Osteoblast (primary cell): ENCODE measurements around the gene PLLP. TPM values are rescaled to one million over a fixed set of nuclear protein-coding genes. Genes with fewer than 3 reads are reported as not detected.

Experiments used
- DNase-seq: peaks from one replicate; pipeline ENCODE4 v3.0.0; 2011; ENCODE audit warnings: low spot score, mixed read lengths; ENCODE audit not compliant: insufficient read length; ENCODE audit errors: missing footprints
- H2AFZ ChIP-seq: 2 replicates; pipeline ENCODE4 v1.6.0; 2011; ENCODE audit warnings: mild to moderate bottlenecking, low read length
- H3K27ac ChIP-seq: 2 replicates; pipeline ENCODE4 v1.5.1; 2011; ENCODE audit warnings: mild to moderate bottlenecking, low read depth, low read length, moderate library complexity
- H3K27me3 ChIP-seq: 2 replicates; pipeline ENCODE4 v1.6.0; 2012; ENCODE audit warnings: mild to moderate bottlenecking, control low read depth, inconsistent platforms, low read length, moderate library complexity; ENCODE audit not compliant: insufficient read depth
- H3K36me3 ChIP-seq: 2 replicates; pipeline ENCODE4 v1.5.1; 2011; ENCODE audit warnings: mild to moderate bottlenecking, low read length, control low read depth, moderate library complexity; ENCODE audit not compliant: insufficient read depth
- H3K4me1 ChIP-seq: 2 replicates; pipeline ENCODE4 v1.5.1; 2011; ENCODE audit warnings: mild to moderate bottlenecking, low read length, control low read depth, moderate library complexity; ENCODE audit not compliant: insufficient read depth
- H3K4me2 ChIP-seq: 2 replicates; pipeline ENCODE4 v1.6.0; 2011; ENCODE audit warnings: mild to moderate bottlenecking, low read length; ENCODE audit not compliant: insufficient read depth
- H3K4me3 ChIP-seq: fragments of 200-600 bp; sonication (generic); 3 replicates; pipeline ENCODE4 v1.5.1; 2012; ENCODE audit warnings: mild to moderate bottlenecking, low read length, inconsistent platforms; ENCODE audit not compliant: insufficient read depth
- H3K79me2 ChIP-seq: 2 replicates; pipeline ENCODE4 v1.6.0; 2012; ENCODE audit warnings: mild to moderate bottlenecking, low read length, control low read depth, inconsistent platforms; ENCODE audit not compliant: insufficient read depth
- H3K9me3 ChIP-seq: 2 replicates; pipeline ENCODE4 v1.5.1; 2011; ENCODE audit warnings: low read depth, low read length, control low read depth
- H4K20me1 ChIP-seq: 2 replicates; pipeline ENCODE4 v1.6.0; 2012; ENCODE audit warnings: mild to moderate bottlenecking, low read length, control low read depth; ENCODE audit not compliant: insufficient read depth
- CTCF ChIP-seq: IDR thresholded peaks from 2 replicates; pipeline ENCODE4 v1.5.1; 2011; ENCODE audit warnings: mild to moderate bottlenecking, low read depth, low read length, moderate library complexity; ENCODE audit errors: extremely low read depth
- total RNA-seq: library from RNA; depleted of rRNA; stranded (reverse); fragments of >200 nt; gene quantifications from 2 replicates; pipeline ENCODE4 v1.2.3, GENCODE V29; 2012

Gene PLLP
- total RNA-seq, 1 donor = under 0.01 TPM

- H3K4me2 ChIP-seq = peak overlapping the region; percentile 95
- H3K36me3 ChIP-seq = no peaks in the 10 kb centered on the region
- peak overlapping the region; percentile 97 for H2AFZ ChIP-seq
- H3K27me3 ChIP-seq = peaks cover 9% of the 10 kb centered on the region
- H3K9me3 ChIP-seq = no peaks in the 10 kb centered on the region
- H4K20me1 ChIP-seq = no peaks in the 10 kb centered on the region
- H3K79me2 ChIP-seq = no peaks in the 10 kb centered on the region
- peak; percentile 90 for DNase-seq
- H3K4me1 ChIP-seq = peaks cover 12% of the 10 kb centered on the region
- peak overlapping the region; percentile 57 for H3K27ac ChIP-seq
- H3K4me3 ChIP-seq = peak overlapping the region; percentile 77
- no peak for TF ChIP-seq CTCF
These were observed 14.7 kb upstream of the PLLP start for GRCh38 chr16:57299009-57299718.

GRCh38 chr16:57297856-57298255 lies 13.4 kb upstream of the PLLP start:
- Histone ChIP-seq H3K27me3 (peaks cover 5% of the 10 kb centered on the region), H3K27ac (no peak overlapping the region), H3K36me3 (no peaks in the 10 kb centered on the region), H3K4me3 (no peak overlapping the region), H4K20me1 (no peaks in the 10 kb centered on the region), H3K4me1 (peaks cover 12% of the 10 kb centered on the region), H3K79me2 (no peaks in the 10 kb centered on the region), H2AFZ (no peak overlapping the region), H3K4me2 (no peak overlapping the region), H3K9me3 (no peaks in the 10 kb centered on the region)
- peak; percentile 34 for DNase-seq
- no peak for TF ChIP-seq CTCF

DNA sequence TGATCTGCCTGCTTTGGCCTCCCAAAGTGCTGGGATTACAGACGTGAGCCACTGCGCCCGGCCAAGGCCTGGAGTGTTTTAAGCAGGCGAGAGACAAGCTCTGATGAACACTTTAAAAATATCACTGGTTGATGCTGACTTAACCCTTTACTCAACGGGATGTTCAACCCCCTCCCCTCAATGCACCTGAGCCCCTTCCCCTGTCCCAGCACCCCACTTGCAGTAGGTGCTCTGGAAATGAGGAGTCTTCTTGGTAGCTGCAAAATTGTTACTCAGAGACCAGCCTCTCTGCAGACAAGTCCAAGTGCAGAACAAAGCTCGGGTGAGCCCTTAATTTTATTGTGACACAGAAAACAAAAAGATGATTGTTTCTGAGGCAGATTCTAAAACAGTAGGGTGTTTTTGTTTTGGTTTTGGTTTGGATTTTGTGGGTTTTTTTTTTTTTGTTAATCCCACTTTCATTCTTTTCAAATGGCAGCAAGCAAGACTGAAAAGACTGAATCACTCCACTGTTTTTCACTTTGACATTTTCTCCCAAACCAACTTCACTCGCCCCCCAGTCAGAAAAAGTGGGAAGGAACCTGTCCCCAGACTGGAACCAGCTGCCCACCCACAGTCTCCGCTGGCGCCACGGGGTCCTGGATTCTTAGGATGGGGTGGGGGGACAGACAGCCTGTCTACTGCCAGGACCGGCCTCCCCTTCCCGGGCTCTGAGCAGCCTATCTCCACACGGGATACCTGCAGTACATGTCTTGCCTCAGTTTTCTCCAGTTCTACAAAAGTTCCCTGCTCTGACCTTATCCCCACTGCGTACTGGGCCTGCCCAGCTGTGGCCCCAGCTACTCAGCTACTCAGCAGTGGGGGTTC lies 5.2 kb upstream of the PLLP start:
- Histone ChIP-seq H3K9me3 (no peaks in the 10 kb centered on the region), H4K20me1 (no peaks in the 10 kb centered on the region), H3K4me3 (no peak overlapping the region), H3K36me3 (no peaks in the 10 kb centered on the region), H3K27me3 (peaks cover 10% of the 10 kb centered on the region), H3K4me2 (no peak overlapping the region), H3K79me2 (no peaks in the 10 kb centered on the region), H3K27ac (no peak overlapping the region), H2AFZ (peak overlapping the region; percentile 66), H3K4me1 (peaks cover 4% of the 10 kb centered on the region)
- peak; percentile 48 for DNase-seq
- TF ChIP-seq CTCF = no peak

- TF ChIP-seq CTCF = no peak
- H3K36me3 ChIP-seq = no peaks in the 10 kb centered on the region
- H4K20me1 ChIP-seq = no peaks in the 10 kb centered on the region
- H2AFZ ChIP-seq = no peak overlapping the region
- no peak overlapping the region for H3K27ac ChIP-seq
- H3K79me2 ChIP-seq = no peaks in the 10 kb centered on the region
- DNase-seq = no peak
- H3K4me3 ChIP-seq = no peak overlapping the region
- H3K27me3 ChIP-seq = peaks cover 44% of the 10 kb centered on the region
- H3K4me2 ChIP-seq = no peak overlapping the region
- H3K9me3 ChIP-seq = no peaks in the 10 kb centered on the region
- H3K4me1 ChIP-seq = peaks cover 6% of the 10 kb centered on the region
These were observed 907 bp upstream of the PLLP start for GRCh38 chr16:57285379-57285778.
